22Rv1 (cell line): Measurements from ENCODE around the gene TEDC1.

Source experiments
- ZFX ChIP-seq: fragments of 450-650 bp; IDR thresholded peaks from 2 replicates; pipeline ENCODE4 v1.6.1; 2017; ENCODE audit warnings: antibody characterized with exemption, borderline replicate concordance
- TF ChIP-seq, protein P1 (sequence below): fragments of 450-650 bp; IDR thresholded peaks from 2 replicates; pipeline ENCODE4 v1.5.1; 2017; ENCODE audit warnings: mild to moderate bottlenecking

DNA sequence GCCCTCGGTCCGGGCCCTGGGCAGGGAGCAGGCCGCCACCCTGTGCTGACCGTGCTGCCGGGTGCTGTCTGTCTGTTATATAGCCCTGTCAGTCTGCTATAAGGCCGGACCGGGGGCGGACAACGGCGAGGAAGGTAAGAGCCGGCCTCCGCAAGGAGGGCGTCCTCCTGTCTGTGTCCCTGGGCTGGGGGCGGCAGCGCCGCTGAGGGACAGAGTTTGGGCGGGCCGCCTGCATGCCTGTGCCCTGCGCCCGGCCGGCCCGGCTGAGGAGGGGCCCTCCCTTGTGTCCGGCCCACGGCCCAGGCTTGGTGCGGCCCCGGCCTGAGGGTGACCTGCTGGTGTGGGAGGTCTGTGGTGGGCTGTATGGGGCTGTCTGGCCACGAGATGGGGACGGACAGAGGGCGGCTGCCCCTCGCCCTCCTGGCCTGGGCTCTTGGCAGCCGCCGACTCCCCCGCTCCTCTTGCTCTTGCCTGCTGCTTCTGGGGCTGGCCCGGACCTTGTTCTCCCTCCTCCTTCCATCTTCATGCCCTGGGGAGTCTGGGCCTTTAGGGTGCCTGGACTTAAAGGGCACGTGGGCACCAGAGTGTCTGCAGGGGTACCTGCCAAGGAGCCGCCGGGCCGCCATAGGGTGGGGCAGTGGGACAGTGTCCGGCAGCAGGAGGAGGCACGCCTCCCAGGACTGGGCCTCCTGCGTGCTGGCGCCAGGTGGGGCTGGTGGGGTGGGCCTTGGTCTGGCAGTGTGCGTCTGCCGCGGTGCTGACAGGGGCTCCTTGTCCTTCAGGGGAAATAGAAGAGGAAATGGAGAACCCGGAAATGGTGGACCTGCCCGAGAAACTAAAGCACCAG is 41.5 kb upstream of the TEDC1 start:
- TF ChIP-seq, protein P1, sequence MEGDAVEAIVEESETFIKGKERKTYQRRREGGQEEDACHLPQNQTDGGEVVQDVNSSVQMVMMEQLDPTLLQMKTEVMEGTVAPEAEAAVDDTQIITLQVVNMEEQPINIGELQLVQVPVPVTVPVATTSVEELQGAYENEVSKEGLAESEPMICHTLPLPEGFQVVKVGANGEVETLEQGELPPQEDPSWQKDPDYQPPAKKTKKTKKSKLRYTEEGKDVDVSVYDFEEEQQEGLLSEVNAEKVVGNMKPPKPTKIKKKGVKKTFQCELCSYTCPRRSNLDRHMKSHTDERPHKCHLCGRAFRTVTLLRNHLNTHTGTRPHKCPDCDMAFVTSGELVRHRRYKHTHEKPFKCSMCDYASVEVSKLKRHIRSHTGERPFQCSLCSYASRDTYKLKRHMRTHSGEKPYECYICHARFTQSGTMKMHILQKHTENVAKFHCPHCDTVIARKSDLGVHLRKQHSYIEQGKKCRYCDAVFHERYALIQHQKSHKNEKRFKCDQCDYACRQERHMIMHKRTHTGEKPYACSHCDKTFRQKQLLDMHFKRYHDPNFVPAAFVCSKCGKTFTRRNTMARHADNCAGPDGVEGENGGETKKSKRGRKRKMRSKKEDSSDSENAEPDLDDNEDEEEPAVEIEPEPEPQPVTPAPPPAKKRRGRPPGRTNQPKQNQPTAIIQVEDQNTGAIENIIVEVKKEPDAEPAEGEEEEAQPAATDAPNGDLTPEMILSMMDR, result no peak
- TF ChIP-seq ZFX, result no peak
